Tibial nerve (tissue), 3 donors: ENCODE data around the gene DUS3L.

Experiments
- POLR2A ChIP-seq, 2 donors: fragments of 450-650 bp; IDR thresholded peaks; one replicate each; pipeline ENCODE4 v1.6.1; 2017; ENCODE audit warnings: antibody characterized with exemption in 2 of 2, mild to moderate bottlenecking in 2 of 2, moderate library complexity in 2 of 2
- TF ChIP-seq, protein P1 (sequence below), 5 experiments: fragments of 200-600 bp in 3 of 5; fragments of 450-650 bp in 2 of 5; sonication (generic) in 3 of 5; IDR thresholded peaks; one replicate each; pipeline ENCODE4 v1.5.1; 2016 to 2019; ENCODE audit warnings: antibody characterized with exemption in 5 of 5, mild to moderate bottlenecking in 3 of 5, moderate library complexity in 2 of 5

DNA sequence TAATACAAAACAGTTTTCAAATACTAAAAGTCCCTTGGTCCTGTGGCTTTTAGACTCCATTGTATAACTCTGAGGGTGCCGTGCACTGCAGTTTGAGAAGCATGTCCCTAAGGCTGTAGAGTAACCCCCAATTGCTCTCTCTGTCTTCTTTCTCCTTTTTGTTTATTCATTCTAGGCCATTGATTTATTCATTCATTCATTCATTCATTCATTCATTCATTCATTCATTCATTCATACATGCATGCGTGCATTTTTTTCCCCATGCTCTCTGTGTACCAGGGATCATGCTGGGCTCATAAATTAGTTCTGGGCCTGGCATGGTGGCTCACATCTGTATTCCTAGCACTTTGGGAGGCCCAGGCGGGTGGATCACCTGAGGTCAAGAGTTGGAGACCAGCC lies 25.7 kb downstream of the DUS3L start:
- TF ChIP-seq, protein P1, sequence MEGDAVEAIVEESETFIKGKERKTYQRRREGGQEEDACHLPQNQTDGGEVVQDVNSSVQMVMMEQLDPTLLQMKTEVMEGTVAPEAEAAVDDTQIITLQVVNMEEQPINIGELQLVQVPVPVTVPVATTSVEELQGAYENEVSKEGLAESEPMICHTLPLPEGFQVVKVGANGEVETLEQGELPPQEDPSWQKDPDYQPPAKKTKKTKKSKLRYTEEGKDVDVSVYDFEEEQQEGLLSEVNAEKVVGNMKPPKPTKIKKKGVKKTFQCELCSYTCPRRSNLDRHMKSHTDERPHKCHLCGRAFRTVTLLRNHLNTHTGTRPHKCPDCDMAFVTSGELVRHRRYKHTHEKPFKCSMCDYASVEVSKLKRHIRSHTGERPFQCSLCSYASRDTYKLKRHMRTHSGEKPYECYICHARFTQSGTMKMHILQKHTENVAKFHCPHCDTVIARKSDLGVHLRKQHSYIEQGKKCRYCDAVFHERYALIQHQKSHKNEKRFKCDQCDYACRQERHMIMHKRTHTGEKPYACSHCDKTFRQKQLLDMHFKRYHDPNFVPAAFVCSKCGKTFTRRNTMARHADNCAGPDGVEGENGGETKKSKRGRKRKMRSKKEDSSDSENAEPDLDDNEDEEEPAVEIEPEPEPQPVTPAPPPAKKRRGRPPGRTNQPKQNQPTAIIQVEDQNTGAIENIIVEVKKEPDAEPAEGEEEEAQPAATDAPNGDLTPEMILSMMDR (IDR thresholded peaks at IDR 0.05) = no peak
- no peak for TF ChIP-seq POLR2A (IDR thresholded peaks at IDR 0.05)
